ENCODE measurements around the gene CD38. TPM values are rescaled to one million over a fixed set of nuclear protein-coding genes. Genes with fewer than 3 reads are reported as not detected.

CD38 gene
- polyA plus RNA-seq, 1 donor = 0.94 TPM

- no peak for DNase-seq (ENCODE audit: low read depth)
Measured at GRCh38 chr4:15899511-15899910, 121.4 kb downstream of the CD38 start.

GRCh38 chr4:15901007-15901406, 122.9 kb downstream of the CD38 start:
- no peak for DNase-seq (ENCODE audit: low read depth)

GRCh38 chr4:15901998-15902397, 123.9 kb downstream of the CD38 start:
- no peak for DNase-seq (ENCODE audit: low read depth)

- no peak for DNase-seq (ENCODE audit: low read depth)
Measured at GRCh38 chr4:15902746-15903145, 124.6 kb downstream of the CD38 start.

Other genes starting within 250 kb of the CD38 start
- gene FBXL5, start 123.0 kb upstream of the CD38 start, polyA plus RNA-seq (ENCODE audit: insufficient read length) = 67.2 TPM
- 27.5 TPM for gene FAM200B, start 96.5 kb upstream of the CD38 start, polyA plus RNA-seq (ENCODE audit: insufficient read length)
- gene BST1, start 75.3 kb upstream of the CD38 start, polyA plus RNA-seq (ENCODE audit: insufficient read length) = 3.9 TPM
- not detected for gene FGFBP1, start 160.4 kb downstream of the CD38 start, polyA plus RNA-seq (ENCODE audit: insufficient read length)
- 0.27 TPM for gene FGFBP2, start 184.8 kb downstream of the CD38 start, polyA plus RNA-seq (ENCODE audit: insufficient read length)